OCI-LY3 (cell line): ENCODE data around the gene RELT.

Source experiments
- CTCF ChIP-seq: fragments of 200-600, 300-600 bp; sonication (generic); IDR thresholded peaks from 2 replicates; pipeline ENCODE4 v1.5.1; 2014; ENCODE audit warnings: antibody characterized with exemption, low read length, low read depth
- EZH2phosphoT487 ChIP-seq: fragments of 200-600 bp; shearing (Covaris generic); IDR thresholded peaks from 2 replicates; pipeline ENCODE4 v1.6.1; 2018; ENCODE audit warnings: antibody characterized with exemption, mixed run types, low read depth

DNA sequence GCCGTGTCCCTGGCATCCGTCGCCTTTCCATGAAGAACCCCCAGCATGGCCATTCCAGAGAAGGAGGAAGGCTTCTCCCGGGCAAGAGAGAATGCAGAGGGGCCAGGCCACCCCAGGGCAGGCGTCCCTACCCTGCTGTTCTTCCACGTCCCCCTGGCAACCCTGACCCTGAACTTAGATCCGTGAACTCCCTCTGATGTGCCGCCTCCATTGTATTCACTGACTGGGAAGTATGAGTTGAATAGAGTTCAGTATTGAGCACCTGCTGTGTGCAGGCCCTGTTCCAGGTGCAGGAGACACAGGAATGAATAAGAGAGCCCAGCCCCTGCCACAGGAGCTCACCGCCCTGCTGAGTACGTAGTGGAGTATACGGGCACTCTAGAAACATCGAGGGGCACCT, 29.1 kb upstream of the RELT start:
- TF ChIP-seq CTCF: no peak
- TF ChIP-seq EZH2phosphoT487: no peak
